ENCODE measurements around the gene KRTAP1-5. TPM values are rescaled to one million over a fixed set of nuclear protein-coding genes. Genes with fewer than 3 reads are reported as not detected.
"Not testable (repeated sequence)": the region's sequence is repeated elsewhere in the genome, so short reads cannot be mapped to it uniquely, and the experiment has no call there.

Gene KRTAP1-5
- total RNA-seq, 1 experiment from 2014 or later: 0.45 TPM

DNA sequence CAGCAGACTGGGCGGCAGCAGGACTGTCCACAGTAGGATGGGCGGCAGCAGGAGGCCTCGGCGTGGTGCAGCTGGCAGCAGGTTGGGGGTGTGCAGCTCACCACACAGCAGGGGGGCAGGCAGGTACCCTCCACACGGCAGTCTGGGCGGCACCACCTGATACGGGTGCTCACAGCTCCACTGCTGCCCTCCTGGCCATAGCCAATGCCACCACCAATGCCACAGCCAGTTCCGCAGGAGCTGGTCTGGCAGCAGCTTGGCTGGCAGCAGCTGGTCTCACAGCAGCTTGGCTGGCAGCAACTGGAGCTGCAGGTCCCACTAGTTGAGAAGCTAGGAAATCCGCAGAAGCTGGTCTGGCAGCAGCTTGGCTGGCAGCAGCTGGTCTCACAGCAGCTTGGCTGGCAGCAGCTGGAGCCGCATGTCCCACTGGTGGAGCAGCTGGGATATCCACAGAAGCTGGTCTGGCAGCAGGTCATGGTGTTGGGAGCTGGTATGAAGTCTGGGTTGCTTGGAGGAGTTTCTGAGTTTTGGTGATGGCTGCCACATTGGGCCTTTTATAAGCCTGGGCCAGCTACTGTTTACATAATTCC, 7.4 kb upstream of the KRTAP1-5 start, which contains the start of gene KRTAP1-3:
Gene KRTAP1-3, minus strand, starts transcription at position 529 of the 590 bp plus-strand sequence. Its CDS starts 53 bp downstream, at position 476.
- H3K27ac ChIP-seq; H3K27me3 ChIP-seq (replicated peaks); H3K4me1 ChIP-seq (replicated peaks); H3K36me3 ChIP-seq; DNase-seq (ENCODE audit: low read depth in 1 of 2, low spot score in 2 of 2); H3K4me3 ChIP-seq; H3K9me3 ChIP-seq (replicated peaks): not testable (repeated sequence)

DNA sequence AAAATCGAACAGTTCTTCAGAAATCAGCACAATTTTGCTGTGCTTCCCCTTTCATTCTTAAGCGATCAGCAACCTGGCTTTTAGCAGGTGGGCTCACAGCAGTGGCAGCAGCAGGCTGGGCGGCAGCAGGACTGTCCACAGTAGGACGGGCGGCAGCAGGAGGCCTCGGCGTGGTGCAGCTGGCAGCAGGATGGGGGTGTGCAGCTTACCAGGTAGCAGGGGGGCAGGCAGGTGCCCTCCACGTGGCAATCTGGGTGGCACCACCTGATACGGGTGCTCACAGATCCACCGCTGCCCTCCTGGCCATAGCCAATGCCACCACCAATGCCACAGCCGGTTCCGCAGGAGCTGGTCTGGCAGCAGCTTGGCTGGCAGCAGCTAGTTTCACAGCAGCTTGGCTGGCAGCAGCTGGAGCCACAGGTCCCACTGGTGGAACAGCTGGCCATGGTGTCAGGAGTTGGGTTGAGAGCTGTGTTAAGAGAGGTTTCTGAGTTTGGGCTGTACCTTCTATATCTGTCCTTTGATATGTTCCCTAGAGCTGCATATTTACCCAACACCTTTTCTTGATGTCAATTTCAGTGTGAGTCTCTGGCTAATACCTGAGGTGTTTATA, 2.7 kb upstream of the KRTAP1-5 start, which contains the start of gene KRTAP1-4:
Gene KRTAP1-4, minus strand, starts transcription at position 563 of the 613 bp plus-strand sequence. Its CDS starts 117 bp downstream, at position 446.
- no peak within 1 kb of the TSS for H3K4me3 ChIP-seq
- no peak within 1 kb of the TSS for H3K27ac ChIP-seq
- H3K9me3 ChIP-seq (replicated peaks): no peaks in the 10 kb centered on the region
- no peaks in the 10 kb centered on the region for H3K27me3 ChIP-seq (replicated peaks)
- no peaks in the 10 kb centered on the region for H3K36me3 ChIP-seq
- DNase-seq (ENCODE audit: low read depth in 1 of 2, low spot score in 2 of 2): no peak
- H3K4me1 ChIP-seq (replicated peaks): peaks cover 14% of the 10 kb centered on the region

- peaks cover 14% of the 10 kb centered on the region for H3K4me1 ChIP-seq (replicated peaks)
- DNase-seq (ENCODE audit: low read depth in 1 of 2, low spot score in 2 of 2): no peak
- no peaks in the 10 kb centered on the region for H3K27me3 ChIP-seq (replicated peaks)
- no peaks in the 10 kb centered on the region for H3K9me3 ChIP-seq (replicated peaks)
- no peak overlapping the region for H3K4me3 ChIP-seq
- no peaks in the 10 kb centered on the region for H3K36me3 ChIP-seq
- no peak overlapping the region for H3K27ac ChIP-seq
Observed at GRCh38 chr17:41024697-41025096, 2.3 kb downstream of the KRTAP1-5 start.

GRCh38 chr17:41020336-41020735, 6.7 kb downstream of the KRTAP1-5 start:
- Histone ChIP-seq H3K36me3 (no peaks in the 10 kb centered on the region), H3K4me3 (no peak overlapping the region)
- no peak for DNase-seq (ENCODE audit: low read depth in 1 of 2, low spot score in 2 of 2)

DNA sequence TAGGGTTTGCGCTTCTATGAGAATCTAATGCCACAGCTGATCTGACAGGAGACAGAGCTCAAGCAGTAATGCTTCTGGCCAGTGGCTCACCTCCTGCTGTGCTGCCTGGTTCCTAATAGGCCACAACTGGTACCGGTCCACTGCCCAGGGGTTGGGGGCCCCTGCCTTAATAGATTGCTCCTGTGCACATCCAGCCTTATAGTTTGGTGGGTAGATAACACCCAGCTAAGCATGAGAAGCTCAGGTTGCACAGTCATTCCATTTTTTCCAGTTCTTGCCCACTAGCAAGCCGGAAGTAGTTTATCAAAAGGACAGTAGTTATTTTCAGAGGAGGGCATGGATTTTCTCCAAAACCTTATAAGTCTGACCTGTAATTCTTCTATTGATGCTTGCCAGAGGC, 7.6 kb downstream of the KRTAP1-5 start:
- no peak overlapping the region for H3K27ac ChIP-seq
- no peaks in the 10 kb centered on the region for H3K9me3 ChIP-seq (replicated peaks)
- H3K4me3 ChIP-seq: no peak overlapping the region
- no peaks in the 10 kb centered on the region for H3K4me1 ChIP-seq (replicated peaks)
- H3K27me3 ChIP-seq (replicated peaks): no peaks in the 10 kb centered on the region
- H3K36me3 ChIP-seq: no peaks in the 10 kb centered on the region
- DNase-seq (ENCODE audit: low read depth in 1 of 2, low spot score in 2 of 2): no peak

More at GRCh38 chr17:41020336-41020735, 6.7 kb downstream of the KRTAP1-5 start:
- Histone ChIP-seq H3K9me3 (replicated peaks) (no peaks in the 10 kb centered on the region), H3K27ac (no peak overlapping the region), H3K4me1 (replicated peaks) (no peaks in the 10 kb centered on the region), H3K27me3 (replicated peaks) (no peaks in the 10 kb centered on the region)

DNA sequence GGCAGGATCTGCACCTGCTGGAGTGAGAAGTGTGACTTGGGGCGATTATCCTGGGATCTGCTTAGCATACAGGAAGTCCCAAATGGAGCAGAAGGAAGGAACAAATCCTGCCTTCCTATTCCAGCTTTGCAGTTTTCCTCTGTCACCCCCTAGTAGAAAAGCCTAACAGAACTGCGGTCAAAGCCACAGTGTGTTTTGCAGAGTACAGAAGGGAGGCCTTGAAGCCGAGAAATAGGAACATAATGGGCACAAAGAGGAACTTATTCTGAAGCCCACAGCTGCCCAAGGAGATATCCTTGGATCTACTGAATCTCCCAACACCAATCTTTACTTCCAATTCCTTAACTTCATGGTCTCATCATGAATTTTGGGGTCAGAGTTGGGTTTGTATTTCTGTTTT, 8.5 kb downstream of the KRTAP1-5 start:
- H3K36me3 ChIP-seq: no peaks in the 10 kb centered on the region

GRCh38 chr17:41016578-41017215, 10.3 kb downstream of the KRTAP1-5 start:
- Histone ChIP-seq H3K27ac (no peak overlapping the region), H3K9me3 (replicated peaks) (no peaks in the 10 kb centered on the region), H3K27me3 (replicated peaks) (no peaks in the 10 kb centered on the region), H3K36me3 (no peaks in the 10 kb centered on the region), H3K4me1 (replicated peaks) (no peaks in the 10 kb centered on the region), H3K4me3 (no peak overlapping the region)
- no peak for DNase-seq (ENCODE audit: low read depth in 1 of 2, low spot score in 2 of 2)

More for the DNA sequence above, 8.5 kb downstream of the KRTAP1-5 start:
- no peak overlapping the region for H3K27ac ChIP-seq
- no peak for DNase-seq (ENCODE audit: low read depth in 1 of 2, low spot score in 2 of 2)
- no peaks in the 10 kb centered on the region for H3K27me3 ChIP-seq (replicated peaks)
- no peak overlapping the region for H3K4me3 ChIP-seq
- no peaks in the 10 kb centered on the region for H3K4me1 ChIP-seq (replicated peaks)
- no peaks in the 10 kb centered on the region for H3K9me3 ChIP-seq (replicated peaks)

- no peak for DNase-seq (ENCODE audit: low read depth in 1 of 2, low spot score in 2 of 2)
- H3K4me1 ChIP-seq (replicated peaks): no peaks in the 10 kb centered on the region
- no peaks in the 10 kb centered on the region for H3K9me3 ChIP-seq (replicated peaks)
- H3K27ac ChIP-seq: no peak overlapping the region
- no peak overlapping the region for H3K4me3 ChIP-seq
- no peaks in the 10 kb centered on the region for H3K36me3 ChIP-seq
- H3K27me3 ChIP-seq (replicated peaks): no peaks in the 10 kb centered on the region
Observed at GRCh38 chr17:41015454-41015853, 11.6 kb downstream of the KRTAP1-5 start.

GRCh38 chr17:41013606-41014005, 13.4 kb downstream of the KRTAP1-5 start:
- no peak overlapping the region for H3K27ac ChIP-seq
- H3K4me3 ChIP-seq: no peak overlapping the region
- no peaks in the 10 kb centered on the region for H3K27me3 ChIP-seq (replicated peaks)
- DNase-seq (ENCODE audit: low read depth in 1 of 2, low spot score in 2 of 2): no peak
- H3K4me1 ChIP-seq (replicated peaks): no peaks in the 10 kb centered on the region
- no peaks in the 10 kb centered on the region for H3K9me3 ChIP-seq (replicated peaks)
- H3K36me3 ChIP-seq: no peaks in the 10 kb centered on the region

- no peaks in the 10 kb centered on the region for H3K36me3 ChIP-seq
- no peak overlapping the region for H3K4me3 ChIP-seq
- no peaks in the 10 kb centered on the region for H3K4me1 ChIP-seq (replicated peaks)
- H3K27me3 ChIP-seq (replicated peaks): no peaks in the 10 kb centered on the region
- DNase-seq (ENCODE audit: low read depth in 1 of 2, low spot score in 2 of 2): no peak
- no peaks in the 10 kb centered on the region for H3K9me3 ChIP-seq (replicated peaks)
- no peak overlapping the region for H3K27ac ChIP-seq
Observed at GRCh38 chr17:41013181-41013580, 13.8 kb downstream of the KRTAP1-5 start.

- H3K36me3 ChIP-seq: no peaks in the 10 kb centered on the region
- no peak overlapping the region for H3K27ac ChIP-seq
- no peaks in the 10 kb centered on the region for H3K4me1 ChIP-seq (replicated peaks)
- no peak for DNase-seq (ENCODE audit: low read depth in 1 of 2, low spot score in 2 of 2)
- H3K4me3 ChIP-seq: no peak overlapping the region
- no peaks in the 10 kb centered on the region for H3K9me3 ChIP-seq (replicated peaks)
- no peaks in the 10 kb centered on the region for H3K27me3 ChIP-seq (replicated peaks)
Observed at GRCh38 chr17:41012326-41013120, 14.5 kb downstream of the KRTAP1-5 start.

- Histone ChIP-seq H3K27me3 (replicated peaks) (no peaks in the 10 kb centered on the region), H3K4me1 (replicated peaks) (no peaks in the 10 kb centered on the region), H3K9me3 (replicated peaks) (no peaks in the 10 kb centered on the region), H3K36me3 (no peaks in the 10 kb centered on the region), H3K27ac (no peak overlapping the region), H3K4me3 (no peak overlapping the region)
- no peak for DNase-seq (ENCODE audit: low read depth in 1 of 2, low spot score in 2 of 2)
Observed at GRCh38 chr17:41010441-41010840, 16.6 kb downstream of the KRTAP1-5 start.

DNA sequence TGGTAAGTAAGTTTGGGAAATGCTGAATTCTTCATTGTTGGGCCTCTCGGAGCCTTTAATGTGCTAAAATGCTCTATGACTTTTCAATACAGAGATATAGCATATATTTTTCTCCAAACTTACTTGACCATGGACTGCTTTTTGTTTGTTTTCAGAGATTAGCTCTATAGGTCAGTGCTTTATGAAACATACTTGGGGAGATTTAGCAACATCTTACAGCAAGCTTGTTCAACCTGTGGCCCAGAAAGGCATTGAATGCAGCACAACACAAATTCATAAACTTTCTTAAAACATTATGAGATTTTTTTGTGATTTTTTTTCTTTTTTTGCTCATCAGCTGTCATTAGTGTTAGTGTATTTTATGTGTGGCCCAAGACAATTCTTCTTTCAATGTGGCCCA, 17.1 kb downstream of the KRTAP1-5 start:
- Histone ChIP-seq H3K4me3 (no peak overlapping the region), H3K36me3 (no peaks in the 10 kb centered on the region), H3K27ac (no peak overlapping the region), H3K27me3 (replicated peaks) (no peaks in the 10 kb centered on the region), H3K9me3 (replicated peaks) (no peaks in the 10 kb centered on the region), H3K4me1 (replicated peaks) (no peaks in the 10 kb centered on the region)
- no peak for DNase-seq (ENCODE audit: low read depth in 1 of 2, low spot score in 2 of 2)

Measured in SJSA1 (cell line).